Transverse colon (tissue), 4 donors: ENCODE results near the gene CMTM4. TPM values are rescaled to one million over a fixed set of nuclear protein-coding genes. Genes with fewer than 3 reads are reported as not detected.

ENCODE experiments used
- DNase-seq: peaks from one replicate; pipeline ENCODE4 v3.0.0-alpha.2; 2019
- H3K27ac ChIP-seq, 4 donors: fragments of 200-600 bp; sonication (generic); 2 replicates each; pipeline ENCODE4 v1.5.1; 2016 to 2018; ENCODE audit warnings: inconsistent platforms in 4 of 4
- H3K27me3 ChIP-seq: fragments of 200-600 bp; sonication (generic); 2 replicates; pipeline ENCODE4 v1.5.1; 2017; ENCODE audit warnings: inconsistent platforms
- H3K36me3 ChIP-seq, 4 donors: fragments of 200-600 bp; sonication (generic); 2 replicates each; pipeline ENCODE4 v1.5.1; 2017 to 2019; ENCODE audit warnings: inconsistent platforms in 4 of 4
- H3K4me1 ChIP-seq, 4 donors: fragments of 200-600 bp; sonication (generic); 2 replicates each; pipeline ENCODE4 v1.5.1; 2017 to 2020; ENCODE audit warnings: inconsistent platforms in 4 of 4
- H3K4me3 ChIP-seq, 4 donors: fragments of 200-600 bp; sonication (generic); 1 replicate in 1 of 4; 2 replicates in 3 of 4; pipeline versions ENCODE4 v1.5.1 to v1.6.1; 2017 to 2019; ENCODE audit warnings: inconsistent platforms in 4 of 4
- H3K9me3 ChIP-seq, 2 donors: fragments of 200-600 bp; sonication (generic); 2 replicates each; pipeline ENCODE4 v1.5.1; 2017 to 2019; ENCODE audit warnings: inconsistent platforms in 2 of 2
- EP300 ChIP-seq: sonication (generic); formaldehyde crosslinking; IDR thresholded peaks from one replicate; pipeline ENCODE4 v1.6.1; 2017; ENCODE audit warnings: antibody characterized with exemption, low read depth
- POLR2A ChIP-seq: fragments of 450-650 bp; IDR thresholded peaks from one replicate; pipeline ENCODE4 v1.6.1; 2016; ENCODE audit warnings: antibody characterized with exemption, mild to moderate bottlenecking, moderate library complexity
- POLR2AphosphoS5 ChIP-seq, 3 donors: sonication (generic); formaldehyde crosslinking; IDR thresholded peaks; one replicate each; pipeline ENCODE4 v1.6.1; 2016; ENCODE audit warnings: antibody characterized with exemption in 3 of 3
- WGBS, 2 donors: methylation state at CpG; one replicate each; pipeline ENCODE4 v1.1.5; 2018; ENCODE audit warnings: low coverage in 1 of 2; 5-methylcytosine and 5-hydroxymethylcytosine counted together
- in situ Hi-C, 4 donors: fragments of 200-750 bp; cut with MboI; loops; one replicate each; pipeline versions ENCODE4 v1.15.0 to v1.15.1; 2017; ENCODE audit warnings: low sequenced_read_pairs in 3 of 4, low pct_ligation_motif_present in 1 of 4, low pct_unique_long_range_greater_than_20kb in 1 of 4
- intact Hi-C: fragments of 100-400 bp; cut with DNase I; formaldehyde crosslinking; loops from one replicate; pipeline ENCODE4 v1.15.1; 2023; ENCODE audit warnings: low total_unique reads
- total RNA-seq, 4 donors: library from RNA; depleted of rRNA; stranded (reverse); fragments of >200 nt; gene quantifications; one replicate each; pipeline ENCODE4 v1.1.0, GENCODE V29; 2016
- TF ChIP-seq, protein P1 (sequence below), 5 experiments: fragments of 200-600 bp in 3 of 5; fragments of 450-650 bp in 2 of 5; sonication (generic) in 3 of 5; IDR thresholded peaks; 1 replicate in 2 of 5; 2 replicates in 3 of 5; pipeline ENCODE4 v1.5.1; 2016 to 2017; ENCODE audit warnings: antibody characterized with exemption in 5 of 5, inconsistent platforms in 3 of 5, mild to moderate bottlenecking in 2 of 5, moderate library complexity in 1 of 5

Gene CMTM4
- total RNA-seq, 4 donors from 2014 or later, result 77.0 to 167 (median 163) TPM

DNA sequence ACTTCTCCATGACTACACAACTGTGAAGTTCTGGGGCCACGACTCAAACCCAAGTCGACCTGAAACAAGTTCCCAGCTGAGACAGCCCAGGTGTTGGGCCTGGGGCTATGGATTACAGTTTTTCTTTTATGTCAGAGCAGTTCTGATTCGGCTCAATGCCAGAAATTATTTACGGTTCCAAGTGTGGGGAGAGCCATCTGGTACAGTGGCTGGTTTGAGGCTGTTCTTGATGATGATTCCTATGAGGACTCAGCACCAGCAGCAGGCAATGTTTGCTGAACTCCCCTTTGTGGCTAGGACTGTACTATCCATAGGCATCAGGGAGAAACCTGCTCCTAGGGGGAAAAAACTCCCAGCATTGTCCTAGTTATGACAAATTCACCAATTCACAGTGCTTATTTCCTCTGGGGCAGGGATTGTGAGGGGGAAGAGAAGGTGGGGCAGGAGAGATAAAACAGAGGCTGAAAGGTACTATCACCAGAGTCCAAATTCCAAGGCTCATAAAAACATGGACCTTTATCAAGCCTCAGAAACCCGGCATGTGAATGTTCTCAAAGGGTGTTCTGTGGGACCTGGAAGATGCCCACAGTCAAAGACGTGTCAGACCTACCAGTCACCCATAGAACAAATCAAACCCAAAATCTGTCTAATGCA, 18.2 kb upstream of the CMTM4 start:
- intact Hi-C loops, result no loop called here
- Histone ChIP-seq H3K4me3 (no peak overlapping the region), H3K9me3 (no peaks in the 10 kb centered on the region), H3K4me1 (peaks cover 3 to 19% (median 7%) of the 10 kb centered on the region in 4 donors), H3K36me3 (no peaks in the 10 kb centered on the region), H3K27me3 (no peaks in the 10 kb centered on the region), H3K27ac (peak overlapping the region; percentile 59 to 72 (median 68))
- TF ChIP-seq POLR2AphosphoS5 (IDR thresholded peaks at IDR 0.05) (peak in 2 of 3 donors; percentile 7 to 16), EP300 (no peak)
- in situ Hi-C loops, result no loop called here
- 31 to 34% methylated on average over 2 to 6 of the region's 6 CpGs for WGBS, 2 donors
- DNase-seq, result peak; percentile 22

- Histone ChIP-seq H3K4me1 (peaks cover 3 to 19% (median 7%) of the 10 kb centered on the region in 4 donors), H3K4me3 (no peak overlapping the region), H3K9me3 (no peaks in the 10 kb centered on the region), H3K27ac (peak overlapping the region; percentile 59 to 72 (median 68)), H3K27me3 (no peaks in the 10 kb centered on the region), H3K36me3 (no peaks in the 10 kb centered on the region)
- intact Hi-C loops, result no loop called here
- no peak for DNase-seq
- 76% methylated on average over 6 of the region's 6 CpGs; no CpG with 5 or more reads in 1 of the 2 donors for WGBS, 2 donors
- in situ Hi-C loops, result no loop called here
- TF ChIP-seq EP300 (no peak), POLR2A (no peak), POLR2AphosphoS5 (IDR thresholded peaks at IDR 0.05) (no peak)
- TF ChIP-seq, protein P1, sequence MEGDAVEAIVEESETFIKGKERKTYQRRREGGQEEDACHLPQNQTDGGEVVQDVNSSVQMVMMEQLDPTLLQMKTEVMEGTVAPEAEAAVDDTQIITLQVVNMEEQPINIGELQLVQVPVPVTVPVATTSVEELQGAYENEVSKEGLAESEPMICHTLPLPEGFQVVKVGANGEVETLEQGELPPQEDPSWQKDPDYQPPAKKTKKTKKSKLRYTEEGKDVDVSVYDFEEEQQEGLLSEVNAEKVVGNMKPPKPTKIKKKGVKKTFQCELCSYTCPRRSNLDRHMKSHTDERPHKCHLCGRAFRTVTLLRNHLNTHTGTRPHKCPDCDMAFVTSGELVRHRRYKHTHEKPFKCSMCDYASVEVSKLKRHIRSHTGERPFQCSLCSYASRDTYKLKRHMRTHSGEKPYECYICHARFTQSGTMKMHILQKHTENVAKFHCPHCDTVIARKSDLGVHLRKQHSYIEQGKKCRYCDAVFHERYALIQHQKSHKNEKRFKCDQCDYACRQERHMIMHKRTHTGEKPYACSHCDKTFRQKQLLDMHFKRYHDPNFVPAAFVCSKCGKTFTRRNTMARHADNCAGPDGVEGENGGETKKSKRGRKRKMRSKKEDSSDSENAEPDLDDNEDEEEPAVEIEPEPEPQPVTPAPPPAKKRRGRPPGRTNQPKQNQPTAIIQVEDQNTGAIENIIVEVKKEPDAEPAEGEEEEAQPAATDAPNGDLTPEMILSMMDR (IDR thresholded peaks at IDR 0.05), result no peak
Observed at GRCh38 chr16:66714062-66714461, 17.5 kb upstream of the CMTM4 start.

DNA sequence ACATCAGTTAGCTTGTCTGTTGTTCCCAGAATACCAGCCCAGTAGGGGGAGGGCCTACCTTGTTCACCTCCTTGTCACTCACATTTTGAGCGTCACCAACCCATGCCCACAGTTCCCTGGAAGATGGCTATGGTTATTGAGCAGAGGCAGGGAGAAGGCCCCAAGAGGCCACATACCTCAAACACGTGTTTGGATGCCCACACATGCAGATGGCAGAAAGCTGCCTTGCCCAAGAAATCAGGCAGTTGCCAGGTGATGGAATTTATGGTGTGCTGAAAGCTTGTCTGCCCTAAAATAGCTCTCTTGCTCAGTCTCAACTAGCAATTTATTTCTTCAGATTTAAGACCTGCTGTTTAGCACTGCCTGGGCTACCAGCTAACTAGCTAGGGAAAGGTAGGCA, 16.5 kb upstream of the CMTM4 start:
- Histone ChIP-seq H3K27me3 (no peaks in the 10 kb centered on the region), H3K36me3 (no peaks in the 10 kb centered on the region), H3K4me3 (no peak overlapping the region), H3K9me3 (no peaks in the 10 kb centered on the region), H3K4me1 (peaks cover 3 to 19% (median 7%) of the 10 kb centered on the region in 4 donors), H3K27ac (no peak overlapping the region)
- intact Hi-C loops, result no loop called here
- TF ChIP-seq POLR2A (no peak), POLR2AphosphoS5 (IDR thresholded peaks at IDR 0.05) (no peak), EP300 (no peak)
- TF ChIP-seq, protein P1 (IDR thresholded peaks at IDR 0.05), result no peak
- WGBS, 2 donors, result 47% methylated on average over 2 of the region's 2 CpGs; no CpG with 5 or more reads in 1 of the 2 donors
- DNase-seq, result no peak
- in situ Hi-C loops, result no loop called here

GRCh38 chr16:66712512-66712911, 16.0 kb upstream of the CMTM4 start:
- H3K4me3 ChIP-seq, result no peak overlapping the region
- no peak overlapping the region for H3K27ac ChIP-seq
- H3K9me3 ChIP-seq, result no peaks in the 10 kb centered on the region
- in situ Hi-C loops, result no loop called here
- TF ChIP-seq POLR2AphosphoS5 (IDR thresholded peaks at IDR 0.05), result no peak
- TF ChIP-seq EP300, result no peak
- TF ChIP-seq, protein P1 (IDR thresholded peaks at IDR 0.05), result no peak
- no peak for TF ChIP-seq POLR2A
- H3K27me3 ChIP-seq, result no peaks in the 10 kb centered on the region
- H3K4me1 ChIP-seq, result peaks cover 3 to 19% (median 7%) of the 10 kb centered on the region in 4 donors
- H3K36me3 ChIP-seq, result no peaks in the 10 kb centered on the region
- DNase-seq, result no peak
- intact Hi-C loops, result no loop called here

- TF ChIP-seq EP300, result no peak
- TF ChIP-seq POLR2AphosphoS5 (IDR thresholded peaks at IDR 0.05), result no peak
- TF ChIP-seq, protein P1 (IDR thresholded peaks at IDR 0.05), result no peak
- TF ChIP-seq POLR2A, result no peak
- H3K9me3 ChIP-seq, result no peaks in the 10 kb centered on the region
- peaks cover 7 to 23% (median 12%) of the 10 kb centered on the region in 4 donors for H3K4me1 ChIP-seq
- in situ Hi-C loops (no loop called here), intact Hi-C loops (no loop called here)
- no peak overlapping the region for H3K27ac ChIP-seq
- no peak overlapping the region for H3K4me3 ChIP-seq
- no peak for DNase-seq
- no peaks in the 10 kb centered on the region for H3K27me3 ChIP-seq
- no peaks in the 10 kb centered on the region for H3K36me3 ChIP-seq
Observed at GRCh38 chr16:66711581-66711980, 15.0 kb upstream of the CMTM4 start.
